ENCODE results near the gene SGTA.
A peak's percentile ranks its signal among the peaks of the same experiment; 100 is the strongest.
"Not testable (repeated sequence)": the region's sequence is repeated elsewhere in the genome, so short reads cannot be mapped to it uniquely, and the experiment has no call there.

Gene SGTA

DNA sequence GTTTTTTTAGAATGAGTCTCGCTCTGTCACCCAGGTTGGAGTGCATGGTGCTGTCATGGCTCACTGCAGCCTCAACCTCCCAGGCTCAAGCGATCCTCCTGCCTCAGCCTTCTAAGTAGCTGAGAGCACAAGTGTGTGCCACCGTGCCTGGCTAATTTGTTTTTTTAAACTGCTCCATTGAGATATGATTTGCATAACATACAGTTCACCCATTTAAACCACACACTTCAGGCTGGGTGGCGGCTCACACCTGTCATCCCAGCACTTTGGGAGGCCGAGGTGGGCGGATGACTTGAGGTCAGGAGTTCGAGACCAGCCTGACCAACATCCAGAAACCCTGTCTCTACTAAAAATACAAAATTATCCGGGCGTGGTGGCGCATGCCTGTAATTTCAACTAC is 9.6 kb upstream of the SGTA start:
- not testable (repeated sequence) for DNase-seq

DNA sequence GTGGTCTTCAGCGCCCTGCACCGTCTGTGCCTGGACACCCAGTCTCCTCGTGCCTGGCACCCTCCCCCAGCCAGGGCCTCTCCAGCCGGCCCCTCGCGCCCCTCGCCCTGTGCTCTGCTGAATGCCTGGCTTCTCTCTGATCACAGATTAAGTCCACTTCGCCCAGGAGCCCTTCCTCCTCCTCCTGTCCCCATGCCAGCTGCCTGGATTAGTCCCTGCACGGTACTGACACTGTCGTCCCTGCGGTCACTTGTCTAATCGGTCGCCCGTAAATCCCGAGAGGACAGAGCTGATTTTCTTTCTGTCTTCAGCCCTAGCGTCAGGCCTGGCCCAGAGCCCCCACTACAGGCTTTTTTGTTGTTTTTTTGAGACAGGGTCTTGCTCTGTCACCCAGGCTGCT is 8.8 kb upstream of the SGTA start:
- no peak for DNase-seq

DNA sequence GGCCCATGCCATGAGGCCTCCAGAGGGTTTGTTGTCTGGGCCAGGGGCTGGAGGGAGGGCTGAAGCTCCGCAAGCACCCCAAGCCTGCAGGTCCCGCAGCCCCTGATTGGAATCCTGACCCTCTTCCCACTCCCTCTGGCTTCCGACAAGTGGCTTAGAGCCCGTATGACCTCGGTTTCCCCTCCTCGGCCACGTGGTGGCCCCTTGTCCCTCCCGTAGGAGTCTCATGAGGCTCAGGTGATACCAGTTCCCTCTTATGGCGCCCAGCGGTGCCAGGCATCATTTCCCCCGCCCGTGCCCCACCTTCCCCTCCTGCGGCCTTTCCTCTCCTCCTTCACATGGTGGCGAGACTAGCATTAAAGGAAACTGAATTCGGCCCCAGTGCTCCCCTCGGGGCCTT is 8.4 kb upstream of the SGTA start:
- no peak for DNase-seq

DNA sequence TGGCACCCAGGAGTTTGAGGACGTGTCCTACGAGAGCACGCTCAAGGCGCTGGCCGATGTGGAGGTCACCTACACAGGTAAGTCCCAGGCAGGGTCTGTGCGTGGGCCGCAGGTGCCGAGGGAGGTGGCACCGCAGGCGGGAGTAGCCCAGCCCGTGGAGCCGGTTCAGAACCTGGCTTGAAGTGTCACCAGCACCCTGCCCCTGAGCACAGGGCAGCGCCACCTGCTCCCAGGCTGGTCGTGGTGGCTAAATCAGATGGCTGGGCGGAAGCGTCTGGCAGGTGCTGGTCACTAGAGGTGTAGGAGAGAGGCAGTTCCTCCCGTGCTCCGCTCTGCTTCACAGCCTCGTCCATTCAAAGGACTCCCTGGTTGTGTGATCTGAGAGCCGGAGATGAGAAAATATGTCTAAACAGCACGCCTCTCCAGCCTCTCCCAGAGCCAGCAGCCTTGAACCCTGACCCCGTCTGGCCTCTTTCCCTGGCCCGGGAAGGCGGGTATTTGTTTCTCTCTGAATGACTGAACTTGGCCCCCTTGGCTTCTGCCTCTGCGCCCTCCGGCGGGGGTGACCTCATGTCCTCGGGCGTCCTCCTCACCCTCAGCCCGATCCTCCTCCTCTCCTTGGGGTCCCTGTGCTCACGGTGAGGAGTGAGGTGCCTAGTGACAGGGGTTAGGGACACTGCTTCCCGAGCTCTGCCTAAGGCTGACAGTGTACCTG is 7.6 kb upstream of the SGTA start:
- DNase-seq = no peak

DNA sequence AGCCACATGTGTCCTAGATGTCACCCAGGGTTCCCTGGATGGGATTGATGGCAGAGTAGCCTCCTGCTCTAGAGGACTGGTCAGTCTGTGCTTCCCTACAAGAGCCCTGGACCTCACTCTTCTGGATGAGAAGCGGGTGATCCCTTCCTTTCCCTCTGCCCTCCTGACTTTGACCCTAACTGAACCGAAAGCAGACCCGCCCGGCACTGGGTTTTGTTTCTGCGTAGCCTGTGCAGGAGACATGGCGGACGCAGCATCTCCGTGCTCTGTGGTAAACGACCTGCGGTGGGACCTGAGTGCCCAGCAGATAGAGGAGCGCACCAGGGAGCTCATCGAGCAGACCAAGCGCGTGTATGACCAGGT is 7.1 kb upstream of the SGTA start:
- DNase-seq = no peak

DNA sequence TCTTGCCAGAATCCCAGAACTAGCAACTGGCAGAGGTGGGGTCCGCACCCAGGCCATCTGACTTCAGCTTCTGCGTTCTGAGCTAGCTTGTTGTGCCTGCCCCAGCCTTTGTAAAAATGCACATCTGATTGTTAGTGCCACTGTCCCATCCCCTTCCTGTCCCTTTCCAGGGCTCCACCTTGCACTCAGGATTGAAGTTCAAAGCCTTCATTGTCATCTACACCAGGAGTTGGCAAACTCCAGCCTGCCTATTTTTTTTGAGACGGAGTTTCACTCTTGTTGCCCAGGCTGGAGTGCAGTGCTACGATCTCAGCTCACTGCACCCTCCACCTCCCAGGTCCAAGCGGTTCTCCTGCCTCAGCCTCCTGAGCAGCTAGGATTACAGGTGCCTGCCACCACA is 5.2 kb upstream of the SGTA start:
- no peak for DNase-seq

DNA sequence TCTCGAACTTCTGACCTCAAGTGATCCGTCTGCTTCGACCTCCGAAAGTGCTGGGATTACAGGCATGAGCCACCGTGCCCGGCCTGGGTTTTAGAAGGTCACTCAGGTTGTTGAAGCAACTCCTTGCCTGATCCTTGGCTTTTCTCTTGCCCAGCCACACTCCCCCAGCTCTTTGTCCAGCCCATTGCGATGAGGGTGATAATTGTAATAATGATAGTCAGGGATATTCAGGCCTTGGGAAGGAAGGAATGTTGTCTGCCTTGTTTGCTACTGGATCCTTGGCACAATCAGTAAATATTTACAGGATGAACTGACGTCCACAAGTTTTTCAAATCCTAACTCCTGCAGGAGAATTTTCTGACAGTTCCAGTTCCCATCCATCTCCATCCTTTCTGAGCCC is 4.0 kb upstream of the SGTA start:
- no peak for DNase-seq

DNA sequence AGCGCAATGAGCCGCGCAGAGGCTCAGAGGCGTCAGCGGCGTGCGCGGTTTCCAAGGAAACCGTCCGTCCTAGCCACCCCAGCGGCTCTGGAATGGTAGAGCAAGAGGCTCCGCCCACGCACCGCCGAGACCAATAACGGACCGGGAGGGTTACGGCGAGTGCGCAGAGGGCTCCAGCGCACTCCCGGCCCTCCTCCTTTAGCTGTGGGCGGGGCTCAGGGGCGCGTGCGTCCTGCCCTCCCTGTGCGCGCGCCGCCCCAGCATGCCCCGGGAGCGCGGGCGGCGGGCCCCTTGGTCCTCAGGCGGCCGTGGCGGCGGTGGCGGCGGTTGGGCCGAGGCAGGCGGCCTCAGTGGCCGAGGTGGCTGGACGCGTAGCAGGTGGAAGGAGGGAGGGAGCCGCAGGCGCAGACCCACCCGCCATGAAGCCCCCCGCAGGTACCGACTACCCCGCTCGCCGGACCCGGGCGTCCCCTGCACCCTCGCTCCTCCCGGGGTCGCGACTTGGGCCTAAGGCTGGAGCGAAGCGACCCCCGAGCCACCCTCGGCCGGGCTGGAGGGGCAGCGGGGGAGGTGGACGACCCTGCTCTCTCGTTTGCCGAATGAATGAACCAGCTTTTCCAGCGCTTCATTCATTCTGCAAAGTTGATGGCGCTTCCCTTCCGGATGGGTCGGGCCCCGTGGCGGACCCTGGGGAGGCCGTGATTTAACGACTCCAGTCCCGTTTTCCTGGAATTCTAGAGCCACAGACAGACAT is 2.3 kb upstream of the SGTA start, which contains the start of gene THOP1:
TSS of gene THOP1 (plus strand) at position 260 of the 754 bp plus-strand sequence. CDS start at position 420, 160 bp downstream.
- peak; percentile 99 for DNase-seq

DNA sequence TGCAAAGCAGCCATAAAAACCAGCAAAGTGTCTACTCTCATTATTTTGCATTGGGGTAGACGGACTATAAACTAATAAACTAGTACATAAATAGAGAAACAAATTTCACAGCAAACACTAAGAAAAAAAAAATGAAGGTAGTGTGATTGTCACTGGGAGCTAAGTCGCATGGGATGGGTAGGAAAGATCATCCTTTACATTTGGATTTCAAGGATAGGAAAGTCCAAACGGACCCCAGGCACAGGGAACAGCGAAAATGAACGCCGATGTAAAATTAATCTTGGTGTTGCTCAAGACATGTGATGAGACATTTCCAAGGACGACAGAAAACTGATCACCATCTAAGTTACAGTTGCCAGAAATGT is 690 bp upstream of the SGTA start:
- DNase-seq = no peak

DNA sequence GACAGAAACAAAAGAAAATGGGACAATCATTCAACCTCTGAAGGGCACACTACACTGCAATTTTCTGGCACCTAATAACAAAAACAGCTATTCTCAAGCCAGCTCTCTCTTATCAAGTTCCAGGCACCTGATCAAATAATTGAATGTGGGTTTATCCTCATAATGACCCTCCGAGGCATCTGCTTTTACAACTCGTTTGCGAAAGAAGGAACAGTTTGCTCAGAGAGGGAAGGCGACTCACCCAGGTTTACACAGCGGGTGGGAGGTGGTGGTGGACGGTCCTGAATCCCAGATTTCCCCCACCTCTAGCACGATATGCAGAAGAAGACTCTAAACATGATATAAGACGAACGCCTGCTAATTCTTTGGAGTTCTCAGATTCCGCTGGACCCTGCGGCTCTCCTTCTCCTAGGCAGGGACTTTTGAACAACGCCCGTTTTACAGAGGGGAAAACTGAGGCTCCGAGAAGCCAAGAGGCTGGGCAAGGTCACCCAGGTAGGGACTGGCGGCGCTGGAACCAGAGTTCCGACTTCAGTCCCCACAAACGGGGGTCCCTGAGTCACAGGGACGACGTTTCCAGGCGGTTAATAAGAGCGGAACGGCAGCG is 641 bp downstream of the SGTA start:
- DNase-seq = no peak

DNA sequence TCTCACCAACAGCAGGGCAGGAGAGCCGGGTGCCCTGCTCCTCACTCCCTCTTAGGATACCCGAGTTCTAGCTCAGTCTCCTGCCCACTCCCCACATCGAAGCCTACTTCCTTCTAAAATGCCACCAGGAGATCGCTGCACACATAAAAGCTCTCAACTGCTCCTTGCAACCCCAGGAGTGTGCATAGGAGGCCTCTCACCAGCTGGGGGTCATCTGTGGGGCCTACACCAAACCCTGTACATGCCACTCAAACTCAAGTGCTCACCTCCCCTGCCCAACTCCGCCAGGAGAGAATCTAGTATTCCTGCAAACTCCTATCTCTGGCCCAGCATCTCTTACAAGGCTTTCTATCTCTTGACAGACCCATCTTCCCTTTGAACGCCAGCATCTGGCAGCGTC is 2.8 kb downstream of the SGTA start:
- DNase-seq = no peak

DNA sequence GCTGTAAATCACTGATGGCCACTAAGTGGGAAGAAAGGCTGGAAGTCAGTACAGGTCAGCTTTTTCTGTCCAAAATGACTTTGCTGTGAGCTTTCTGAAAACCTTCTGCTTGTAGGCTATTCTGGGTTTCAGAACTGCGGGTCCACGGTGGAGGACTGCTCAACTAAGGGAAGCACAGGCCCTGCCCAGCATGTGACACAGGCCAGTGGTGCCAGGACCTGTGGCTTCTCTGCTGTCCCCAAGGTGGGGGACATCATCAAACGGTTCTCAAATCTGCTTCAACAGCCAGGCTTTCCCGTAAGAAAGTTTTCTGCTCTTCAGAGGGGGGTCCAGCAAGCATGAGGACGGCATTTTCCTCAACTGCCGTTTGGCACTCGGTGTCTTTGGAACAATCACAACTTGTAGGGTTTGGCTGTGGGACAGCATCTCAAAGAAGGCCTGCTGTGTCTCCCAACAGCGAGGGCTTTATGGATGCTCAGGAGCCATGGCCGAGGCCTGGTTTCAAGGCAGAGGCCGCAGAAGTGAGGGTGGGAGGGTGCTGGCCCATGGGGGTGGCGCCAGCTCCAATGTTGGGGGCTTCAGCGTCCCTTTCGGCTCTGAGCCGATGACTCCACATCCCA is 3.8 kb downstream of the SGTA start:
- peak; percentile 58 for DNase-seq

DNA sequence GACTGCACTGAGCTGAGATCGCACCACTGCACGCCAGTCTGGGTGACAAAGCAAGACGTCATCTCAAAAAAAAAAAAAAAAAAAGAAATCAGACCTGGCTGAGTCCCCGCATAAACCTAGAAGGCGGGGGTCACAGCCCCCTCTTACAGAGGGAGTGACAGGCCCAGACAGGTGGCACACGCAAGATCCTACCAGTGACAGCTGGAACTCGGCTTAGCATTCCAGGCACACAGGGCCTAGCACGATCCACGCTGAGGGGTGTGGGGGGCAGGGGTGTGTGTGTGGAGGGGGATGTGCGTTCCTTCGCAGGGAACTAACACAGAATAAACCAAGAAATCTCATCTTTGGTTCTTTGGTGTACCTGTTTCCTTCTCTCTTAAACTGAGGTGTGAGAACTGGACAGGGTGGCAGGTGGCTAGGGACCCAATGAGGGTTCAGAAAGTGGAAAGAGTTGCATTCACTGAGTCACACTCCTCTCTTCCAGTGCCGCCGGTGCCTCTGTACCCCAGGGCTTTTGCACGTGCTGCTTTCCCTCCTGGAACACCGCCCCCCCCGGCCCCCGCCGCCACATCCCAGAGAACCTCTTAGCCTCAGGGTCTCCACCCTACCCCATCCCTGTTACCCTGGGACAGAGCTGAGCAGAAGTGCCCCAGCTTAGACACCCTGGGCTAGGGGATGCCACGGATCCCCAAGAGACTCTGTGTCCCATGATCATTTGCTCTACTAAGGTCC is 5.0 kb downstream of the SGTA start:
- DNase-seq = no peak

DNA sequence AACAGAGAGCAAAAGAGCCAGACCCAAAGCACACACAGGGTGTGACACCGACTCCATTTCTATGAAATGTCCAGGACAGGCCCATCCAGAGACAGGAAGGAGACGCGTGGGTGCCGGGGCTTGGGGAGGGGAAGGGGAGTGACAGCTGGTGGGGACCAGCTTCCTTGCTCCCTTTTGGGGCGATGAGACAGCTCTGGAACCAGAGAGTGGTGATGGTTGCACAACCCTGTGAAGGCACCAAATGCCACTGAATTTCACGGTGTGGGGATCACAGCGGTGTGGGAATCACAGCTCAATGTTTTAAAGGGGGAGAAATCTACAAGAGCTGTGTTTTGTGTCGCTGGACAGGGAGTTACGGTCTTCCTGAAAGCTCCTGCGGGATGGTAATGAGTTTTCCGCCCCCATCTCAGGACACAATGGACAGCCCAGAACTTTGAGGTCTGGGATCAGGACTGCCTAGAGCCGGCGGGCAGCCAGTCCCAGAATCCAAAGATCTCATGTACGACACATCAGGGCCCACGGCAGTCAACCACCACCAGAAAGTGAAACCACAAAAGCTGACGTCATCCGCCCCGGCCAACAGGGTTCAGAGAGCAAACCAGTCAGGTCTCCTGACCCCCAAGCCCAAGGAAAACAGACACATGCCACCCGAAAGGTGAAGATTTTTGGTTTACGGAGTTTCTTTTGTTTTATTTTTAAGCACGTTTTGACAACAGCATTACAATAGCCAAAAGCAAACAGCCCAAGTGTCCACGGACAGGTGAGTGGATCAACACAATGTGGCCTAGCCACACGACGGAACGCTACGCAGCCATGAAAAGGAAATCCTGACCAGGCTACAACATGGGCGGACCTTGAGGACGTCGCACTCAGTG is 7.3 kb downstream of the SGTA start:
- no peak for DNase-seq

DNA sequence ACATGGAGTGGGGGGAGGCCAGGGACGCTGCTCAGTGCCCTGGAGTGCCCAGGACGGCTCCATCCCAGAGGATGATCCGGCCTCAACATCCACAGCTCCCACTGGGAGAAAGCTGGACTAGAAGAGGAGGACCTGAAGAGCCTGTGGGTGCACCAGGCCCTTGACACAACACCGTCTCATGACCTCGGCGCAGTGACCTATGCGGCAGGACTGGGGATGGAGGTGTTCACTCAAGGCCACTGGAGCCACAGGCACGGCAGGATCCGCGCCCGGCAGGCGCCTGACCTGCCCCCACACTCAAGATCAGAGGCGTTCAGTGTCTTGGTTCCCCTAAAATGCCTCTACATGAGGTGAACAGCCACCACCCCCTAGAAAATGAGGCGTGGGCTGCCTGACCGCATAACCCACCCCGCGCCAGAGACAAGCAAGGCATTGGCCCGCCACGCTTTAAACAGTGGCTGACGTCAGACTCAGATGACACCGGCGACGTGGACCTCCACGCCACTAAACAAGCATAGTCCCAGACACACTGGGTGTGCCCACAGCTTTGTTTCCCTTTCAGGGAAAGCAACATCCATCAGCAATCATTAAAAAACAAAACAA is 8.0 kb downstream of the SGTA start:
- no peak for DNase-seq

DNA sequence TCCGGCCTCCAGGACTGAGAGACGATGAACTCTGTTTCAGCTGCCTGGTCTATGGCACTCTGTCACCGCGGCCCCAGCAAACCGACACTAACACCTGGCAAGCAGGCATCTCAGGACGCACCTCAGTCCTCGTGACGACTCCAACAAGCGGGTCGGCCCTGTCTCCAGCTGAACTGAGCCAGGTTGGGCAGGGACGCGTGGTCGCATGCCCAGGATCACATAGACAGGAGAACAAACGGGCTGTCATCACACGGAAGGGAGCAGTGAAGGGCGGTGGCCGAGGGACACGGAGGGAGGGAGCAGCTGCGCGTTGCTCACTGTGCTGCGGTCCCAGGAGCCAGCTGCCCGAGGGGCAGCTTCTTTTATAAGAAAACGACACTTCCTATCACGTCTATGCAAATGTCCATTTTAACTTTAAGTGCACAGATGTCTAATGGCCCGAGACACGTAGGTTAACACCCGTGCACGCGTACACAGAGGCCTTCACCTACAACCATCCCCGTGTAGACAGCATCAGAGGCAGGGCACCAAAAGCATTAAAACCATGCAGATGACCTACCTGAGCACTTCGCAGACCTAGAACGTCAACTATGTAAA is 8.9 kb downstream of the SGTA start:
- no peak for DNase-seq

DNA sequence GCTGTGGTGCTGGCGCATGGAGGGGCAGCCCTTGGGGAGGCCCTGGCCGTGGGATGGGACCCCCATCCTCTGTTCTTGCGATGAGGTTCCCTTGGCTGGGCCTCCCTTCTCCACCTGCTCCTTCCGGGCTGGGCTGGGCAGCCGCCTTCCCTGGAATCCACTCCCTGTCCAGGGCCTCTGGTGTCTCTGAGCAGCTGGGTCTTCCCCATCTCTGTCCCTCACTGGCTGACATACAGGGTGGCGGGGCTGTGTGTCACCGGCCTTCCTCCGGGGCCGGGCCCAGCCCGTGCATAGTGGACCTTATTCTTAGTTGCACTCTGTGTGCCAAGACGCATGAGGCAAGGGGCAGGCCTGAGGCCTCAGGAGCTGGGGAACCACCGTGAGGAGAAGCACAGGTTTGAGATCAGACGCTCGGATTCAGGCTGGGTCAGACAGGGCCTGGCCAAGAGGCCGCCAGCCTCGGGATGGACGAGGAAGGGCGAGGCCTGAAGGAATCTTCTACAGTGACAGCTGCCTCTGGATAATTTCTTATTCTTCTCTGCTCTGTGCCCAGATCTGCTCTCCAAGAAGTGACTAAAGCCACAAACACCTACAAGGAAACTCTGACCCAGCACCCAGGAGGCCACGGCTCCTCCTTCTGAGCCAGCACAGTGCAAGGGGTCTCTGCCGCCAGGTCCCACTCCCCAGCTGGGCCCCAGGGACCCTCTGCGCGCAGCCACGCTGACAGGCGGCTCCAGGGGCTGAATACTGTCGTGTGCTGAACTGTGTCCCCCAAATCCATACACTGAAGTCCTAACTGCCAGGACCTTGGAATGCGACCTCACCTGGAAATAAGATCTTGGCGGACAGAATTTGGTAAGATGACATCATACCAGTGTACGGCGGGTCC is 11.0 kb downstream of the SGTA start:
- no peak for DNase-seq

DNA sequence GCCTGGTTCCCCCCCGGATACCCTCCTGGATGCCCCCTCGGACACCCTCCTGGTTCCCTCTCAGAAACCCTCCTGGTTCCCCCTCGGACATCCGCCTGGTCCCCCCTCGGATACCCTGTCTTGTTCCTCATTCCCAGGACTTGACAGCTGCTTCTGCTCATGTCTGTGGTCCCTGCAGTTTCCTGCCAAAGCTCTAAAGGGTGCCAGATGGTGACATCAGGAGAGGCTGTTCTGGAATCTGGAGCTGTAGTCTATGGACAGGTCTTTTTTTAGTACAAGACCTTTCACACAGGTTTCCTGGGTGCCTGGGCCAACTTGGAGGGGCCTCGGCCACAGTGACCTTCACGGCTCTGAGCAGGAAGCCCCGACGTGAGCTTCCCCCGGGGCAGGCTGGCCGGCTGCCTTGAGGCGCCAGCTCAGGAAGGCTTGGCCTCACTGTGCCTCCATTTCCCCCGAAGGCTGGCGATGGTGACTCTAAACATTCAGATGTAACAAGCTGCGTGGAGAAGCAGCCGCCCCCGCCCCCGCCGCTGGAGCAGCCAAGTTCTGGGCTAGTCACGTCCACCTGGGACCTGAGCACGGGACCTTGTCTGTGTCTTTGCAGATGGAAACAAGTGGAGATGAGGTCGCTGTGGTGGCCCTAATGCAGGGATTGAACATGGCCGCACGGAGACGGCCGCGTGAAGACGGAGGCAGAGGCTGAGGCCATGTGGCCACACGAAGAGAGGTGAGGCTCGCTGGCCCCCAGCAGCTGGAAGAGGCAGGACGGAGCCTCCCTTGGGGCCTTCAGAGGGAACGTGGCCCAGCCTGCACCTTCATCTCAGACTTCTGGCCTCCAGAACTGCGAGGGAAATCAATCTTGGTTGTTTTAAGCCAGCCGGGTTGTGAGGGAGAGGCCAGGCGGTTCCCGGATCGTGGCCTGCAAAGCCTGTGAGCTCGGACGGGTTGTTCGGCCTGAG is 12.7 kb downstream of the SGTA start:
- DNase-seq = peak; percentile 20

DNA sequence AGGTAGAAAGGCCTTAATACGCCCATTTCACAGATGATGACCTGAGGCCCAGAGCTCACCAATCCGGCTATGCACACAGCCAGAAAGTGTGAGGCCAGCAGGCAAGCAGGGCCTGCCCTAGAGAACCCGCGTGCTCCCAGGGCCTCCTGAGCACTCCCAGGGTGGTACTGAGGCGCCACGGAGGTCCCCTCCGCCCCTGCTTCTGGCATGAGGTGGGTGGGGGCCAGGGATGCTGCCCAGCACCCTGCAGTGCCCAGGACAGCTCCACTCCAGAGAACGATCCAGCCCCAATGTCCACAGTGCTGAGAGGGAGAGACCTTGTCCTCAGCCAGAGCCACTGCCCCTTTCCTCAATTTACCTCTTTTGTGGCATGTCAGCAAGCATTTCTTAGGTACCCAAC is 13.9 kb downstream of the SGTA start:
- no peak for DNase-seq

Data from midbrain (tissue), 1 donor.